GM18502 (cell line): ENCODE data around the gene PCDH10.
"Not testable (repeated sequence)": the region's sequence is repeated elsewhere in the genome, so short reads cannot be mapped to it uniquely, and the experiment has no call there.

Source experiments
- ATAC-seq: cut with Tn5 transposase; IDR thresholded peaks from one replicate; pipeline ENCODE4 v1.9.1; 2021; ENCODE audit warnings: mild to moderate bottlenecking; ENCODE audit not compliant: unreplicated experiment, poor library complexity

PCDH10 gene

GRCh38 chr4:133208694-133209285, 59.7 kb downstream of the PCDH10 start:
- no peak for ATAC-seq

GRCh38 chr4:133233922-133234321, 84.8 kb downstream of the PCDH10 start:
- no peak for ATAC-seq

GRCh38 chr4:133240451-133240850, 91.4 kb downstream of the PCDH10 start:
- not testable (repeated sequence) for ATAC-seq
